HG03039 (cell line): ENCODE data around the gene TUBB4B.

Experiments
- ATAC-seq: cut with Tn5 transposase; IDR thresholded peaks from one replicate; pipeline ENCODE4 v1.9.1; 2021; ENCODE audit warnings: mild to moderate bottlenecking, moderate library complexity; ENCODE audit not compliant: unreplicated experiment

The TUBB4B gene

DNA sequence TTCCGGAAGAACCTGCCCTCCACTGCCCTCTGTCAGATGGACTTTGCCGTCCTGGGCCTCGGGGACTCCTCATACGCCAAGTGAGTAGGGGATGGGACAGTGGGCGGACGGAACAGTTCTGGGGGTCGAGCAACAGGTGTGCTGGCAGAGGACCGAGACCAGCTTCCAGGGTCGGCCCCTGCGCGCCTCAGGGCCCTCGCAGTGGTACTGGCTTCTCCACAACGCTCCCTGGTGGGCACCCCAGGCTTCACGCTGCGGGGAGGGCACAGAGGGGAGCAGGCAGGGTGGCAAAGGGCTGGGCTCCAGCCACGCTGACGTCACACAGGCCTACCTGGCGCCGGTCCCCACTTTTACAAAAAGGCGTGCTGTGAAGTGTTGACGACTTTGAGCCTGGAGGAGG, 28.6 kb upstream of the TUBB4B start:
- ATAC-seq, result no peak

DNA sequence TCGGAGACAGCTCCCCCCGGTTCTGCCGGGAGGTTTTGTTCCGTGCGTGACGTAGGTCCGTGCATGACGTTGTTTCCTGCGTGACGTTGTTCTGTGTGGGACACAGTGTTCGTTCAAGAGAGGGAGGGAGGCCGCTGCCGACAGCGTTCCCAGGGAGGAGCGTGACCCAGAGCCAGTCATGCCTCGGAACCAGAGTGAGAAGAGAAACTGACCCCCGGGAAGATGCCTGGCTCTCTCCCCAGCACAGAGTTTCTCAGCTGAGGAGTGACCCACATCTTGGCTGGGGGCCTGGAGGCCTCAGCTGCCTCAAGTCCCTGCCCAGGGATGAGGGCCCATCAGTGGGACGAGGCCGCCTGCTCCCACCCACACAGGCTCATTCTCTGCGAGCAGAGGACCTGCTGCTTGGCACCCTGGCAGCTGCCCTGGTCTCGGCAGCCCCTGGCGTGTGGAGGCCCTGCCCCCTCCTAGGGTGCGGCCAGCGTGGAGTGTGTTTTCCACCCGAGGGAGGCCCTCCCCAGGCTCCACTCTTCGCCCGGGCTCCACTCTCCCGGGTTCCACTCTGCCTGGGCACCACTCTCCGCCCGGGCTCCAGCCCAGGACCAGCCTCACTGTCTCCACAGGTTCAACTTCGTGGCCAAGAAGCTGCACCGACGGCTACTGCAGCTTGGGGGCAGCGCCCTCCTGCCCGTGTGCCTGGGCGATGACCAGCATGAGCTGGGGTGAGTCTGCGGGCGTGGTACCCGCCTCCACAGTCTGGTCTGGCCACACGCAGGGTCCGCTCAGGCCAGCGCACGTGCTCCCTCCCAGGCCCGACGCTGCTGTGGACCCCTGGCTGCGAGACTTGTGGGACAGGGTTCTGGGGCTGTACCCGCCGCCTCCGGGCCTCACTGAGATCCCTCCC, 27.7 kb upstream of the TUBB4B start:
- ATAC-seq, result no peak

DNA sequence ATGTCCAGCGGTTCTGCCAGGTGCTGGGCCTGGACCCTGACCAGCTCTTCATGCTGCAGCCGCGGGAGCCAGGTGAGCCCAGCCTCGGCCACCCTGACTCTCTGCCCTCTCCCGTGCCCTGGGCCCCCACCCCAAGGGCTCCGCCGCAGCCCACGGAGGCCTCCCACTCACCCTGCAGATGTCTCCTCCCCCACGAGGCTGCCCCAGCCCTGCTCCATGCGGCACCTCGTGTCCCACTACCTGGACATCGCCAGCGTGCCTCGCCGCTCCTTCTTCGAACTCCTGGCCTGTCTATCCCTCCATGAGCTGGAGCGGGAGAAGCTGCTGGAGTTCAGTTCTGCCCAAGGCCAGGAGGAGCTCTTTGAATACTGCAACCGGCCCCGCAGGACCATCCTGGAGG, 26.5 kb upstream of the TUBB4B start:
- no peak for ATAC-seq

DNA sequence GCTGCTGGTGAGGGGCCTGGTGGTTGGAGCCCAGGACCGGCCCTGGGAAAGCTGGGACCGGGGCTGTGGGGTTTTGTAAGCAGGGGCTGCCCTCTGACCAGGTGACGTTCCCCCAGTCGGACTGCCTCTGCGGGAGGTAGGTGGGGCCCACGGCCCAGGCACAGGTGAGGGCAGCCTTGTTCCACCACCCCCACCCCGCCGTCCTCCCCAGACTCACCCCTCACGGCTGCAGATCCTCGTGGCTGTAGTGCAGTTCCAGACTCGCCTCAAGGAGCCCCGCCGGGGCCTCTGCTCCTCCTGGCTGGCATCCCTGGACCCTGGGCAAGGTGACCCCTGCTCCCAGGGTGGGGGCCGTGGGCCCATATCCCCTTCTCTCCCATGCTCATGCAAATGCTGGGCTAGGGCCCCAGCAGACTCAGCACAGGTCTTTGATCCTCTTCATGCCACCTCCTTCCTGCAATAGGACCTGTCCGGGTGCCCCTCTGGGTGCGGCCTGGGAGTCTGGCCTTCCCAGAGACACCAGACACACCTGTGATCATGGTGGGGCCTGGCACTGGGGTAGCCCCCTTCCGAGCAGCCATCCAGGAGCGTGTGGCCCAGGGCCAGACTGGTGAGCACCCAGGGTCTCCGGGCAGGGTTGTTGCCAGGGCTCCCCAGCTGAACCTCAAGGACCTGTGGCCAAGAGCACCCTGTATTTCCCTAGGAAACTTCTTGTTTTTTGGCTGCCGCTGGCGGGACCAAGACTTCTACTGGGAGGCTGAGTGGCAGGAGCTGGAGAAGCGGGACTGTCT, 25.7 kb upstream of the TUBB4B start:
- no peak for ATAC-seq

DNA sequence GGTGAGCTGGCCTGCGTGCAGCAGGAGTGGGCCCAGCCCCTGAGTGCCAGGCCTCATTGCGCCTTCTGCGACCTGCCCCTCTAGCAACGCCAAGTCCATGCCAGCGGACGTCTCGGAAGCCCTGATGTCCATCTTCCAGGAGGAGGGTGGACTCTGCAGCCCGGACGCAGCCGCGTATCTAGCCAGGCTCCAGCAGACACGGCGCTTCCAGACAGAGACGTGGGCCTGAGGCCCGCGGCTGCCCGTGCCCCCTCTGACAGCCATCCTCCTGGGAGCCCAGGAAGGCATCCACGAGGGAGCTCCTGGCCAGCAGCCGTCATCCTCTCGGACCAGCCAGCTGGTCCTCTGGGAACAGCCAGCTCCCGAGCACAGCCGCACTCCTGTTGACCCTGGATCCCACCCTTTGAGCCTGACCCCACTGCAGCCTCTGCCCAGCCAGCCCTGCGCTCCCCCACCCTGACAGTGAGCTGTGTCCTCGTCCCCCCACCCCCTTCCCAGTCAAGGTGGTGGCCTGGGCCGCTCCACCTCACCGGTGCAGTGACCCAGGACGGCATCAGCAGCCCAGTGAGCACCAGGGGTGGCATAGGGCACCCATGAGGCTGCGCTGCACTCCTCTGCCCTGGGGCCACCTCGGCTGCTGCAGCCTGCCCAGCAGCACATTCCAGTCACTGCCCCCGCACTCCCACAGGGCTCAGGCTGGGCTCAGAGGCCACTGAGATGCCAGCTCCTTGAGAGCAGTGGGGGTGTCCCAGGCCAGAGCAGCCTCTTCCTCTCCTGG, 24.7 kb upstream of the TUBB4B start:
- ATAC-seq, result no peak

GRCh38 chr9:137217276-137218211, 23.5 kb upstream of the TUBB4B start:
- no peak for ATAC-seq

DNA sequence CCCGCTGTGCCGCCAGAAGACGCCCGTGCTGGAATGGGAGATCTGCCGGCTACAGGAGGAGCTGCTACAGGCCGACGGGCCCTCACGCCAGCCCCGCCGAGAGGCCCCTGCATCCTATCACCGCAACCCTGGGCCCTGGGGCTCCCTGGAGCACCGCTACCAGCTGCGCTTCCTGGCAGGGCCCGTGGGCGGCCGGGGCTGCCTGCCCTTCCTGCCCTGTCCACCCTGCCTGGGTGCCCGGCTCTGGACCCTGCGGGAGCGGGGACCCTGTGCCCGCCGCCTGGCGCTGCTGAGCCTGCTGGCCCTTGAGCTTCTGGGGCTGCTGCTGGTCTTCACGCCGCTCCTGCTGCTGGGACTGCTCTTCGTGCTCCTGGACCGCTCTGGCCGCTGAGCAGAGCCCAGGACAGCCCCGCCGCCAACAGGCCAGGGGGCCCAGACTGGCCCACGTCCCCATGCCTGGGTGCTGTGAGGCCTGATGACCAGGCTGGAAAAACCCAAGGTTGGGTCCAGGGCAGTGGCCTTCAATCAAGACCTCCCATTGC, 22.8 kb upstream of the TUBB4B start:
- ATAC-seq, result no peak

- no peak for ATAC-seq
Measured at GRCh38 chr9:137218754-137219271, 22.3 kb upstream of the TUBB4B start.

DNA sequence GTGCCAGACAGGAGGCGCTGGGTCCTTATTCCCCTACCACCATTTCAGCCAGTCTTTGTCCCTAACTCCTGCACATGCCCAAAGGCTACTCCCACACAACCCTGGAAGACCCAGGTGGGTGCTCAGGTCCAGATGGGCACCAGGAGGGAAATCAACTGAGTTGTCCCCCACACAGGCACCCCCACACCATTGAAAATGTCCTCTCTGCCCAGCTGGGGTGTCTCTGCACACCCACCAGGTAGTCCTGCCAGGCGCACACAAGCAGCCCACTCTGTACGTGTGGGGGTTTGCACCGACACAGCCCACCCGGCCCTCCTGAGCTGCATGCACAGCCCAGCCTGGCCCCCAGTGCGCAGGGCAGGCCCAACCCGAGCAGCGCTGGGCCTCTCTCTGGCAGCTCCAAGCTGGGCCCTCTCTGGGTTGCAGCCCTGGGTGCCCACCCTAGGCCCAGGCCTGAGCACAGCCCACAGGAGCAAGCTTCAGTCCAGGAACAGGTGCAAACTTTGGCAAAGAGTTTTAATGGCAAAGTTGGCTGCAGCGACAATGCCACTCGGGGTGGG, 21.2 kb upstream of the TUBB4B start:
- ATAC-seq, result no peak

- no peak for ATAC-seq
Measured at GRCh38 chr9:137220317-137221094, 20.6 kb upstream of the TUBB4B start.

- no peak for ATAC-seq
Measured at GRCh38 chr9:137221095-137221505, 20.0 kb upstream of the TUBB4B start.

- no peak for ATAC-seq
Measured at GRCh38 chr9:137221506-137222111, 19.5 kb upstream of the TUBB4B start.

DNA sequence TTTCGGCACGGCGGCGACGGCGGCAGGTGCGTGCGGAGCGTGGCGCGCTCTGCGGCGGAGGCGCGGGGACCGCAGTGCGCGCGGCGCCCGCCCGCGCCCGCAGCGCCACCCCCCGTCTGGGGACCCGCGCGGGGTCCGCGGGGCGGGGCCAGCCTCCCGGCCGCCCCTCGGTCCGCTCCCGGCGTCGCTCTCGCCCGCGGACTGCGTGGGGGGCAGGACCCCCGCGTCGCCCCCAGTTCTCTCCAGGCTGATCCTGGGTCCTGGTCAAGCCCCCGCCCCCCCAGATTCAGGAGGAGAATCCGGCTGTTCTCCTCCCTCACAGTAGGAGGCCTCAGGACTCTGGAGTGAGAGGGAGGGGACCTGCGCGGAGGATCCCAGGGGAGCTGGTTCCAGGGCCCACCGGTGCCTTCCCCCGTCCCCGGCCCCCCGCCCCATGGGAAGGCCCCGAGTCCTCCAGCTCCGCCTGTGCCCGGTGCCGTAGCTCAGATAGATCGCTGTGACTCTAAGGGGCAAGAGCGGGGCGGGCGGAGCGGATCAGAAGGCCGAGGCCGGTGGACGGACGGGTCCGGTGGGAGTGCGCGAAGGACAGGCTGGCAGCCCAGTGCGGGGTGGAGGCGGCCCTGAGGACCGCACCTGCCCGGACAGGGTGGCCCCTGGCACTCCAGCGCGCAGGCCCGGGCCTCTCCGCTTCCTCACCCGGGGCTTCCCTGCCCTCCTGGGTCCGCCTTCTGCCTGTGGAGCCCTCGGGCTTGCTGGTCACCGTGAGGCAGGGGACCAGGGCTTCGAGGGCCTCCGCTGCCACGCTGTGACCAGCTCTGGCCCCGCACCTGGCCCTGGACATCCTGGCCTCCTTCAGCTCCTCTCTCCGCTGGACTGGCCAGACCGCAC, 18.7 kb upstream of the TUBB4B start, which contains the start of gene RNF208:
RNF208 (minus strand) TSS at position 51 of the 888 bp plus-strand sequence. CDS start 1,028 bp downstream, outside the sequence.
- ATAC-seq, result no peak

GRCh38 chr9:137223078-137223970, 17.8 kb upstream of the TUBB4B start:
- peak; percentile 54 for ATAC-seq

DNA sequence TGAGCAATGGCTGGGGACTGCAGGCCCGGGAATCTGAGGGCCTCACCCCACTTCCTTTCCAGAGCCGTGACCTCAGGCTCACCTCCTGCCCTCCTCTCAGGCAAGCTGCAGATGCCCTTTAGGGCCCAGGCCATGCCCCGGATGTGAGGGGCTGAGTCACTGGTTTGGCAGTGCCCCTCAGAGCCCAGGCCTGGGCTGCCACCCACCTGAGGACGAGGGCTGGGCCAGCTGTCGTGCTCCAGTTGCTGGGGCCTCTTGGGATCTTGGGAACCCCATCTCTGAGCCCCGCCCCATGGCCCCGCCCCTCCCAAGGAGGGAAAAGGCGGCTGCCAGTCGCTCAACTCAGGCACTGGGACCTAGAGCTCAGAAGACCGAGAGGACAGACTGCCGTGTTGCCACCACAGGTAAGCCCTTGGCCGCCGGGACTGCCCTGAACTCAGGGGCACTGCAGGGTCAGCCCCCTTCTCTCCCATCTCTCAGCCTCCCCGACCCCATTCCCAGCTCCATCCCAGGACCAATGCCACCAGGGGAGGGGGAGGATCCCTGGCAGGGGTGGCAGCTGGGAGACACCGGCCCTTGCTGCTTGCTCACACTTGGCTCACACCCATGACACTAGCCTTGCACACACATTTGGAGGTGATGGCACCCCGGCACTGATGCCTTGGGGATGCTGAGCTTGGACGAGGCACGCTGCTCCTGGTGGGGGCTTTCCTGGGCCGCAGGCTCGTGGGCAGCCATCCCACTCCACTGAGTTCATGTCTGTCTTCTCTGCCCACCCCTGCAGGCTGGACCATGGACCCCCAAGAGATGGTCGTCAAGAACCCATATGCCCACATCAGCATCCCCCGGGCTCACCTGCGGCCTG, 16.0 kb upstream of the TUBB4B start, which contains the start of gene CYSRT1:
CYSRT1 (plus strand) TSS at position 345 of the 865 bp plus-strand sequence; CDS start at position 793, 448 bp downstream.
- no peak for ATAC-seq
